Astrocyte (in vitro differentiated cells and primary cell): ENCODE data around the gene ZNF77. TPM values are rescaled to one million over a fixed set of nuclear protein-coding genes. Genes with fewer than 3 reads are reported as not detected.

Experiments used
- DNase-seq: peaks from one replicate; pipeline ENCODE4 v3.0.0-alpha.2; 2010; ENCODE audit warnings: low read depth
- FAIRE-seq: peaks from 2 replicates; lab custom pipeline; 2011; peaks lifted over from hg19 to GRCh38; lab: Jason Lieb, UNC
- H2AFZ ChIP-seq: 2 replicates; pipeline ENCODE4 v1.6.0; 2012; ENCODE audit warnings: low read depth, low read length, inconsistent platforms
- H3K27ac ChIP-seq: 2 replicates; pipeline ENCODE4 v1.5.1; 2011; ENCODE audit warnings: low read depth, low read length, inconsistent platforms
- H3K27me3 ChIP-seq: 2 replicates; pipeline ENCODE4 v1.6.0; 2011; ENCODE audit warnings: low read length, inconsistent platforms; ENCODE audit not compliant: insufficient read depth
- H3K36me3 ChIP-seq: 2 replicates; pipeline ENCODE4 v1.5.1; 2011; ENCODE audit warnings: low read length, inconsistent platforms; ENCODE audit not compliant: insufficient read depth
- H3K4me1 ChIP-seq: 2 replicates; pipeline ENCODE4 v1.5.1; 2011; ENCODE audit warnings: low read length, inconsistent platforms; ENCODE audit not compliant: insufficient read depth
- H3K4me2 ChIP-seq: 2 replicates; pipeline ENCODE4 v1.6.0; 2012; ENCODE audit warnings: low read length, inconsistent platforms
- H3K4me3 ChIP-seq: 2 replicates; pipeline ENCODE4 v1.5.1; 2011; ENCODE audit warnings: low read depth, mild to moderate bottlenecking, low read length, inconsistent platforms; ENCODE audit not compliant: insufficient read depth
- H3K79me2 ChIP-seq: 2 replicates; pipeline ENCODE4 v1.6.0; 2012; ENCODE audit warnings: mild to moderate bottlenecking, low read length, inconsistent platforms; ENCODE audit not compliant: insufficient read depth
- H3K9ac ChIP-seq: 2 replicates; pipeline ENCODE4 v1.6.0; 2012; ENCODE audit warnings: mild to moderate bottlenecking, low read length, inconsistent platforms
- H3K9me3 ChIP-seq: 2 replicates; pipeline ENCODE4 v1.5.1; 2012; ENCODE audit warnings: low read depth, mild to moderate bottlenecking, low read length, inconsistent platforms; ENCODE audit not compliant: insufficient read depth
- H4K20me1 ChIP-seq: 2 replicates; pipeline ENCODE4 v1.6.0; 2012; ENCODE audit warnings: low read length, inconsistent platforms; ENCODE audit not compliant: insufficient read depth
- H3K27ac Mint-ChIP-seq: one replicate; pipeline ENCODE4 v1.8.0; 2021; ENCODE audit warnings: mild to moderate bottlenecking, mixed read lengths; ENCODE audit not compliant: unreplicated experiment
- H3K27me3 Mint-ChIP-seq: one replicate; pipeline ENCODE4 v1.8.0; 2021; ENCODE audit warnings: low read depth, mixed read lengths; ENCODE audit not compliant: unreplicated experiment
- H3K36me3 Mint-ChIP-seq: one replicate; pipeline ENCODE4 v1.8.0; 2021; ENCODE audit warnings: low read depth, mixed read lengths; ENCODE audit not compliant: unreplicated experiment
- H3K4me1 Mint-ChIP-seq: one replicate; pipeline ENCODE4 v1.8.0; 2021; ENCODE audit warnings: low read depth, mixed read lengths; ENCODE audit not compliant: unreplicated experiment
- H3K4me3 Mint-ChIP-seq: one replicate; pipeline ENCODE4 v1.8.0; 2021; ENCODE audit warnings: mild to moderate bottlenecking, moderate library complexity, mixed read lengths; ENCODE audit not compliant: unreplicated experiment
- H3K9me3 Mint-ChIP-seq: one replicate; pipeline ENCODE4 v1.8.0; 2021; ENCODE audit warnings: mild to moderate bottlenecking, mixed read lengths; ENCODE audit not compliant: unreplicated experiment
- EZH2 ChIP-seq: IDR thresholded peaks from 2 replicates; pipeline ENCODE4 v1.6.1; 2012; ENCODE audit warnings: mild to moderate bottlenecking, low read length, inconsistent platforms; ENCODE audit not compliant: insufficient read depth
- total RNA-seq: library from RNA; stranded (reverse); gene quantifications from 2 replicates; pipeline ENCODE4 v1.2.1, GENCODE V29; 2021
- TF ChIP-seq, protein P1 (sequence below): IDR thresholded peaks from 2 replicates; pipeline ENCODE4 v1.5.1; 2011; ENCODE audit warnings: low read depth, mild to moderate bottlenecking, inconsistent platforms, low read length, moderate library complexity; ENCODE audit not compliant: insufficient read depth

The ZNF77 gene
- total RNA-seq, 1 donor from 2014 or later: 1.4 TPM

DNA sequence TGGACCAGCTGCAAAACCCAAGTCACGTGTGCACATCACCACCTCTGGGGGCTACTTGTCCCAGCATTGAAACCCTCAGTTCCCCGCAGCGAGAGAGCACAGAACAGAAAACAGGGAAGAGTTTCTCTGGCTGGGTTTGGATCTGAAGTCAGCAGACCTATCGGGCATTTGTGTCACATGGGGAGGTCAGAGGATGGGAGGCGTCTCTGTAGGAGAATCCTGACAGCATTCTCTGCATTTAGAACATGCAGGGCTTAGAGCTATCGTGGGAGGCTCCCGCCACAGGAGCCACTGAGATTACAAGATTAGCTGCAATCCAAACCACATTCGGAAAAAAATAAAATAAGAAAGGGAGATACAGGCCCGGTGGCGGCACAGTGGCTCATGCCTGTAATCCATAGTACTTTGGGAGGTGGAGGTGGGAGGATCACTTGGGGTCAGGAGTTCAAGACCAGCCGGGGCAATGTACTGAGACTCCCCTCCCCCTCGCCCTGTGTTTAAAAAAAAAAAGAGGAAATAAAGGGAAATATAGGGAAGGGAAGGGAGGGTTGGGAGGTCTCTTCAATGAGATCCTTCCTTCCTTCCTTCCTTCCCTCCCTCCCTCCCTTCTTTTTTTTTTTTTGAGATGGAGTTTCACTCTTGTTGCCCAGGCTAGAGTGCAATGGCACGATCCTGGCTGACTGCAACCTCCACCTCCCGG lies 29.7 kb upstream of the ZNF77 start:
- Histone ChIP-seq H3K9me3 (no peaks in the 10 kb centered on the region), H3K27ac (no peak overlapping the region), H3K79me2 (no peaks in the 10 kb centered on the region), H2AFZ (no peak overlapping the region), H3K27me3 (peaks cover 20% of the 10 kb centered on the region), H3K4me1 (peaks cover 6% of the 10 kb centered on the region), H3K36me3 (no peaks in the 10 kb centered on the region), H3K9ac (no peak overlapping the region), H4K20me1 (no peaks in the 10 kb centered on the region), H3K4me3 (no peak overlapping the region), H3K4me2 (no peak overlapping the region)
- no peaks in the 10 kb centered on the region for H3K9me3 Mint-ChIP-seq
- peaks cover 62% of the 10 kb centered on the region for H3K27me3 Mint-ChIP-seq
- H3K36me3 Mint-ChIP-seq: no peaks in the 10 kb centered on the region
- no peak for TF ChIP-seq EZH2
- TF ChIP-seq, protein P1, sequence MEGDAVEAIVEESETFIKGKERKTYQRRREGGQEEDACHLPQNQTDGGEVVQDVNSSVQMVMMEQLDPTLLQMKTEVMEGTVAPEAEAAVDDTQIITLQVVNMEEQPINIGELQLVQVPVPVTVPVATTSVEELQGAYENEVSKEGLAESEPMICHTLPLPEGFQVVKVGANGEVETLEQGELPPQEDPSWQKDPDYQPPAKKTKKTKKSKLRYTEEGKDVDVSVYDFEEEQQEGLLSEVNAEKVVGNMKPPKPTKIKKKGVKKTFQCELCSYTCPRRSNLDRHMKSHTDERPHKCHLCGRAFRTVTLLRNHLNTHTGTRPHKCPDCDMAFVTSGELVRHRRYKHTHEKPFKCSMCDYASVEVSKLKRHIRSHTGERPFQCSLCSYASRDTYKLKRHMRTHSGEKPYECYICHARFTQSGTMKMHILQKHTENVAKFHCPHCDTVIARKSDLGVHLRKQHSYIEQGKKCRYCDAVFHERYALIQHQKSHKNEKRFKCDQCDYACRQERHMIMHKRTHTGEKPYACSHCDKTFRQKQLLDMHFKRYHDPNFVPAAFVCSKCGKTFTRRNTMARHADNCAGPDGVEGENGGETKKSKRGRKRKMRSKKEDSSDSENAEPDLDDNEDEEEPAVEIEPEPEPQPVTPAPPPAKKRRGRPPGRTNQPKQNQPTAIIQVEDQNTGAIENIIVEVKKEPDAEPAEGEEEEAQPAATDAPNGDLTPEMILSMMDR: no peak
- peak; percentile 13 for DNase-seq
- H3K4me1 Mint-ChIP-seq: peaks cover 4% of the 10 kb centered on the region
- no peak overlapping the region for H3K27ac Mint-ChIP-seq
- no peak overlapping the region for H3K4me3 Mint-ChIP-seq
- FAIRE-seq: no peak

DNA sequence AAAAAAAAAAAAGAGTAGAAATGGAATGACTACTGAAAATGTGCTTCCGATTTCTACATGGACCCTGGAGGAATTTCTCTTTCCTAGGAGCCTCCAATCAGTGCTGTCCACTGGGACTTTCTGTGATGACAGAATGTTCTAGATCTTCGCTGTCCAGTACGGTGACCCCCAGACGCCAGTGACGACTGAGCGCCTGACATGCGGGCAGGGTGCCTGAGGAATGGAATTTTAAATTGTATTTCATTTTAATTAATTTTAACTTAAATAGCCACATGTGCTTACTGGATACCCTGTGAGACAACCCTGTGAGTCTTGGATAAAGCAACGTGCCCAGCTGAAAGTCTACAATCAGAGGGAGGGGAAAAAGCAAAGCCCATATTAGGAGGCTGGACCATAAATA lies 28.5 kb upstream of the ZNF77 start:
- no peak for TF ChIP-seq EZH2
- TF ChIP-seq, protein P1: no peak
- H3K27ac Mint-ChIP-seq: no peak overlapping the region
- no peak overlapping the region for H3K27ac ChIP-seq

DNA sequence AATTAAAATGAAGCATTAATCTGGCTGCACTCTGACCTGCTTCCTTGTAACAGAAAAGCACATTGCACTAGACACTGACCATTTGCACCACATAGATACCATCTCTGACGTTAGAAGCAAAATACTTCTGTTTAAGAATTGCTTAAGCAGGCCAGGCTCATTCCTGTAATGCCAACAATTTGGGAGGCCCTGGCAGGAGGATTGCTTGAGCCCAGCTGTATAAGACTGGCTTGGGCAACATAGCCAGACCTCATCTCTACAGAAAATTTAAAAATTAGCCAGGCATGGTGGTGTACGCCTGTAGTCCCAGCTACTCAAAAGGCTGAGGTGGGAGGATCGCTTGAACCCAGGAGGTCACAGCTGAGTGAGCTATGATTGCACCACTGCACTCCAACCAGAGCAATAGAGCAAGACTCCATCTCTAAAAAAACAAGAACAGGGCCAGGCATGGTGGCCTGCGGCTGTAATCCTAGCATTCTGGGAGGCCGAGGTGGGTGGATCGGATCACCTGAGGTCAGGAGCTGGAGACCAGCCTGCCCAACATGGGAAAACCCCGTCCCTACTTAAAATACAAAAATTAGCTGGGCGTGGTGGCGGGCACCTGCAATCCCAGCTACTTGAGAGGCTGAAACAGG lies 25.5 kb upstream of the ZNF77 start:
- Mint-ChIP-seq H3K36me3 (no peaks in the 10 kb centered on the region), H3K27me3 (peaks cover 55% of the 10 kb centered on the region), H3K4me1 (no peaks in the 10 kb centered on the region), H3K9me3 (no peaks in the 10 kb centered on the region), H3K27ac (no peak overlapping the region), H3K4me3 (no peak overlapping the region)
- no peaks in the 10 kb centered on the region for H3K4me1 ChIP-seq
- H3K27me3 ChIP-seq: peaks cover 13% of the 10 kb centered on the region
- no peaks in the 10 kb centered on the region for H3K9me3 ChIP-seq
- H3K4me2 ChIP-seq: no peak overlapping the region
- no peak overlapping the region for H3K27ac ChIP-seq
- TF ChIP-seq, protein P1: no peak
- no peak for TF ChIP-seq EZH2
- H4K20me1 ChIP-seq: no peaks in the 10 kb centered on the region
- H2AFZ ChIP-seq: no peak overlapping the region
- no peak overlapping the region for H3K4me3 ChIP-seq
- no peak overlapping the region for H3K9ac ChIP-seq
- DNase-seq: peak; percentile 6
- H3K36me3 ChIP-seq: no peaks in the 10 kb centered on the region
- no peak for FAIRE-seq
- H3K79me2 ChIP-seq: no peaks in the 10 kb centered on the region

More for the DNA sequence above, 28.5 kb upstream of the ZNF77 start:
- no peak for FAIRE-seq
- Histone ChIP-seq H3K27me3 (peaks cover 20% of the 10 kb centered on the region), H3K4me2 (no peak overlapping the region), H2AFZ (no peak overlapping the region), H3K36me3 (no peaks in the 10 kb centered on the region), H3K79me2 (no peaks in the 10 kb centered on the region), H3K4me1 (peaks cover 6% of the 10 kb centered on the region), H4K20me1 (no peaks in the 10 kb centered on the region), H3K9ac (no peak overlapping the region), H3K4me3 (no peak overlapping the region), H3K9me3 (no peaks in the 10 kb centered on the region)
- Mint-ChIP-seq H3K9me3 (no peaks in the 10 kb centered on the region), H3K27me3 (peaks cover 61% of the 10 kb centered on the region), H3K4me1 (peaks cover 4% of the 10 kb centered on the region), H3K36me3 (no peaks in the 10 kb centered on the region), H3K4me3 (no peak overlapping the region)
- DNase-seq: no peak
